Hippocampal formation (tissue), 2 donors: ENCODE data around the gene MTOR.
A peak's percentile ranks its signal among the peaks of the same experiment; 100 is the strongest.

Experiments
- DNase-seq, 2 donors: peaks; one replicate each; lab custom pipeline; 2025; lab: John Stamatoyannopoulos, UW

MTOR gene

DNA sequence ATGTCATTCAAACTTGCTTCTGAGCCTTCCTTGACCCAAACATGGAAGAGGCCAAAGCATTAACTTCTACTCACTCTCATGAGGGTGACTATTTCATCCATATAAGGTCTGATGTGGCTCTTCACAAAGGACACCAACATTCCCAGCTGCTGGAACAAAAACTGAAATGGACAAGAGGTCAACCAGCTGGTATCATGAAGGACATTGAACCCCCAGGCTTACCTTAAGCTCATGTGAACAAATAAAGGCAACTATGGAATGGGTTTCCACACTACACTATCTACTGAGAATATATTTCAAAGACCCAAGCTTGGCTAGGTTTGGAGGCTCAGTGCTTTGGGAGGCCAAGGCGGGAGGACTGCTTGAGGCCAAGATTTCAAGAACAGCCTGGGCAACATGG is 46.3 kb downstream of the MTOR start:
- DNase-seq = no peak

DNA sequence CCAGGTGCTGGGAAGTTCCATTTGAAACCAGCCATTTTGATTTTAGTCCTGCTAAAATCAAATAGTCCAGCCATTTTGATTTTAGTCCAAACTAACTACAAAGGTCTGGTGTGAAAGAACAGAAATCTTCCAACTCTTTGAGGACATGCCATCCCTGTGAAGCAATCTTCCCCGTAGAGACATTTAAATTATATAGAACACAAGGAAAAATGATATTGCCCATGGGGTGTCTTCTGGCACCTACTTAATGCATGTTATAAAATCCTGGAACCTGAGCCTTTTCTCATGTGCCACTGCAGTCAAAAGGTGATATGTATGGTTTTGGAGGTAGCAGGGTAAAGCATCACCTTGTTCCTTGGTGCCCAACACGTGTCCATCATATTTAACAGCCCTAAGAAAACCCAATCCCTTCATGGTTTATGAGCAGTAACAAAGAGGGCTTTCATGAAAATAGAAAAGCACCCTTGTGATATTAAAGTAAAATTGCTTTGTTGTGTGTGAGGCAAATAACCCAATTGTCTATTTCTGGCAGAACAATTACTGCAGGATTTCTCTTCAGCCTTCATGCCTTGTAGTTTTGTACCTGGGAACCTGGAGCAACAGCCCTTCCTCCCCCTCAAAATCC is 46.9 kb downstream of the MTOR start:
- no peak for DNase-seq

DNA sequence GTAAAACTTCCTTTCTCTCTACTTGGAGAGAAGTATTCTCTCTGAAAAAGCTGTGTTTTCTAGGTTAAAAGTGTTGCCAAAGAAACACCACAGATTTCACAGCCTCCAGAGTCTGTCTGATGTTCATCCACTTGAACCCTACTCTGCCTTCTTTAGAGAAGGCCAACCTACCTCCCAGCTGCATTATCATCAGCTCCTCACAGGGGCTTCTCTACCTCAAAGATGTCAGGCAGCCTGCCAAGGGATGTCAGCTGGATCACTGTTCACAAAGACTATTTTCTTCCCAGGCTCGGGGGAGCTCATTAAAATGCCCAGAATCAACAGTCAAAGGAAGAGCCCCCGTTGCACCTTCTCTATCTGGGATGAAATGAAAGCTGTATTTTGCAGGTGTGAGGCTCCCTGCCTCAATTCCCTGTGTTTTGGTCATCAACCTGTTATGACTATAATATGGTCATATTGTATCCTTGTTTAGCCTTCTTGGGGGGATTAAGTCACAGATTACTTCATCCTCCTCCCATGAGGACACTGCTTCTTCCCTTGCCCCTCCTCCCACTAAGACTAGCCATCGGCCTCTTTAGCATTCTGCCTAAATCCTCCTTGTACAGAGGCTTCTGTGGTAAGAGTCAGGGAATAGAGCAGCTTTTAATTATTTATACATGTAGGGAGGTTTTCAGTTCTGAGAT is 47.5 kb downstream of the MTOR start:
- DNase-seq = no peak

DNA sequence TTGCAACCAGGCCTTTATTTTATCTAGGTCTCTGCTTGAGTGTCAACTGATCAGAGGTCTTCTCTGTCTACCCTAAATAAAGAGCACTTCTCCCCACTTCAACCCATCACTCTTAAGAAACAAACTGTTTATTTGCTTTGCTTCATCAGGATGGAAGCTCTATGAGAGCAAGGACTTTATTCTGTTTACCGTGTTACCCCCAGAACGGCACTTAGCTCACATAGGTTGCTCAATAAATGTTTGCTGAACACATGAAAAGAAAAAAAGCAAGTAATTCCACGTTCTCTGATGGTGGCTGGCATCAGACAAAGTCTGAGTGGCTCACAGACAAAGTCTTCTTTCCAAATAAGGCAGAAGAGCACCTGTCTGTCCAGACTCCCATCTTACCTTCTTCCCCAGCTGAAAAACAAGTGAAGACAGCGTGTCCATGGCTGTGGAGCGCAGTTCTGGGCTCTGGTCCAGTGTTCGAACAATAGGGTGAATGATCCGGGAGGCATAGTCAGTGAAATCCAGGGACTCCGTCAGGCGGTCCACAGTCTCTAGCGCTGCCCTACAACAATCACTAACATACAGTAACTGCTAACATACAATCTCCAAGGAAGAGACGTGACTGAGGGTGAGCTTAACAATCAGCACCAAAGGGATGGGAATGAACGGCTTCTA is 50.3 kb downstream of the MTOR start:
- DNase-seq = peak; percentile 58 to 65

DNA sequence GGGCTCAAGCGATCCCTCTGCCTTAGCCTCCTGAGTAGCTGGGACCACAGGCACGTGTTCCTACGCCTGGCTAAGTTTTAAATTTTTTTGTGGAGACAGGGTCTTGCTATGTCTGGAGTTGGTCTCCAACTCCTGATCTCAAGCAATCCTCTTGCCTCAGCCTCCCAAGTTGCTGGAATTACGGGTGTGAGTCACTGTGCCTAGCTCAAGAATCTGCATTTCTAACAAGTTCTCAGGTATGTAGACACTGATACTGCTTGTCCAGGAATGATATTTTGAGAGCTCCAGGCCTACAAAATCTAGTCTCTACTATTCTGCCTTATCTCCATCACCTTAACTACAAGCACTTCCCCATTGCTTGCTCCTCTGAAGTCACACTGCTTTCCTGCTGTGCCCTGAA is 50.9 kb downstream of the MTOR start:
- no peak for DNase-seq

DNA sequence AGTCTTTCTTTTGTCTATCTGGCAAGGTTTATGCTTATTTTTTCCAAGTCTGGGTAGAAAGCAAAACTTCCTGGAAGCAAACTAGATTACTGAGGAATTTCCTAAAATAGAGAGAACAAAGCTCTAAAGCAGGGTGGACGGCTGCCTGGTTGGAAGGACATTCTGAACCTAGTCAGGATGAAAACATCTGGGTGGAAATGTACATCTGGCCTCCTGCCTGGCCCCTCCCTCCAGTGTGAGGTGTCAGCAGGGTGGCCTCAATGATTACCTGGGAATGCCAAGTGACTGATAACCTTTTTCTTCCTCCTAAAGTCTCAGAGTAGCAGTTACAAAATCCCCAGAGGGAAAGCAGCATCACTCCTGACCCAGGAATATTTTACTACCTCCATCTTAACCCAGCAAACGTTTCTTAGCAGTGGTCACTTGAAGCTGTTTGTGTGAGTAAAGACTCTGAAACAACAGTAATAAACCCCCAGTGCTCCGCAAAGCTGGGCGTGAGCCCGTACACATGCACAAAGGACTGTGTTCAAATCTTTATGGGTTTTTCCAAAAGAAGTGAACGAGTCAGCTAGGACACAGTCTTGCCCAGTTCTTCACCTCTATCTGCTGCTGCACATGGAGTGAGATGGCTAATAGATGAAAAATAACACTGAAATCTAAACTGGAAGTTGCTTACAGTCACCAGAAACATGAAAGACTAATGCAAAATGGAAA is 54.3 kb downstream of the MTOR start:
- DNase-seq = no peak

DNA sequence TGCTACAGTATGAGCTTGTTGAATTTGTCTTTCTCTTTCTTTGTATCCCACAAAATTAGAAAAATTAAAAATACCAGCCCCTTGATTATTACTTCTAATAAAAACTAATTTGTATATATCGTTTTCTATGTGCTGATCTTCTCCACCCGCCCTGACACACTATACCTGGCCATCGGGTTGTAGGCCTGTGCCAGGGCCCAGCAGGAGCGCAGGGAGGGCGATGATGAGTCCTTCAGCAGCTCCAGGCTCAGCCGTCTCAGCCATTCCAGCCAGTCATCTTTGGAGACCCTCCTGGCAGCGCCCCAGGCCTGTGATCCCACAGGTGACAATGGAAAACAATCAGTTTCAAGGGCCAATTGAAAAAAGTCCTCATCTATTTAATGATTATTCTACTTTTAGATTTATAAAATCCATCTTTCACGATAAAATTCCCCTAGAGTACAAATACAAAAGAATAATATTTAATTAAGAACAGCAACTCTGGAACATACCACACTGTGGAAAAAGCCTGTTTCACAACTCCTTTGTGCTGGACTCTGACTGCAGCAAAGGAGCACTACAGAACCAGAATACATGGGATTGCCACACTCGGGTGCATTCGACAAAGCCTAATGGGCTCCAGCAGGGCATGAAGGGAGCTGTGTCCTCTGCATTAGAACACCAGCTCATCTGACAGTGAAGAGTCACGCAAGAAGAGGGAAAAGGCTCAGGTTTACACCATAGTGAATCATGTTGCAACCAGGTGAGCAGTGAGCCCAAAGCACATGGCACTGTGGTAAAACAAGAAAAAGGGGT is 57.8 kb downstream of the MTOR start:
- DNase-seq = no peak

DNA sequence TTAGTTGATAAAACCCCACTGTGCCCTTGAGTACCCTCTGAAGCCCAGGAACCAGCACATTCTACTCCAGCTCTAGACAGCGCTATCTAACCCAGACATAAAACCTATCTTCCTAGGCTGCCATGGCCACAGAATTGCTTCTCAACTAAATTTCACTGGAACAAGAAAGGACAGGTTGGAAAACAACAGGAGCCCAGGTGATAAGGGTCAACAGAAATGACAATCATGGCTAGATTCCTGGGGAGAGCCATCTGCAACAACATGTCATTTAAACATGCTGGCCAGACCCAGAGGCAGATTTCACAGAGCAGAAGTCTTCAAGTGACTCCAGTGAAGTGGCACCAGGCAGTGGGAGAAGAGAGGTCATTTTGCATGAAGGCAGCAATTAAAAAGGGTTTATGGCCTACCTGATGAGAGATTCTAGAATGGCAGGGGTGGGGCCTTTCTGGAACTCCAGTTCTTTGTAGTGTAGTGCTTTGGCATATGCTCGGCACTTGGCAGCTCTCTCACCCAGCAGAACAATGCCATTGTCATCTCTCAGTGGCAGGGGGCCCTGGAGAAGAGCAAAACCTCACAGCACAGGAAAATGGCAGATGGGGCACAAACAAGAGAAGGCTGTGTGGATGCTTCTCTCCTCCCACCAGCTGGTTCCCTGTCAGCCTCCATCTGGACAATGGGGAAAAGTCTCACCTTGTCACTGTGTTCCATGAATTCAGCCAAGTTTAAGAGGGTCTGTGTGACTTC is 63.3 kb downstream of the MTOR start:
- peak; percentile 55 to 57 for DNase-seq

DNA sequence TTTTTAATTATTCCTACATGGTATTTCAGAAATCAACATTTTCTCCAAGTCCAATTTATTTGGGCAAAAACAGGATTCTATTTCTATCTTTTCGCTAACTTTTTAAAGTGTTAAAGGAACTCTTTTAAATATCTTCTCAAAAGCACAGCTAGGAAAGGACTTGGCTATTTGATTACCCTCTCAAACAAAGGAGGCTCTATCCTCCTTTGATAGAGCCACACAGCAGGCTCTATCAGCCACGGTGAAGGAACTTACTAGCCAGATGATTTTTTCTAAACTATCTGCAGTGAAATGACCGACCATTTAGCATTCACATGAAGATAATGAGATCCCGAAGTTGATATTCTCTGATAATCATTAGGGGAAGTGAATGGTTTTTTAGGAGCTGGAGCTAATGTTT is 64.1 kb downstream of the MTOR start:
- DNase-seq = no peak

DNA sequence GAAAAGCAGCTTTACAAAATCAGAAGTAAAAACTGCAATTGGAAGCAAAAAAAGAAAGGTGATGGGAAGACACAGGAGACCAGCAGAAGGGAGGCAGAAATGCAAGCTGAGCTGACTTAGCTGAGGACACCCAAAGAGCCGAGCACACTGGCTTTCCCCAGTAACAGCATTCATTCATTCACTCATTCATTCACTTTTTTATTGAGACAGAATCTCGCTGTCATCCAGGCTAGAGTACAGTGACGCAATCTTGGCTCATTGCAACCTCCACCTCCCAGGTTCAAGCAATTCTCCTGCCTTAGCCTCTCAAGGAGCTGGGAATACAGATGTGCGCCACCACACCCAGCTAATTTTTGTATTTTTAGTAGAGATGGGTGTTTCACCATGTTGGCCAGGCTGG is 65.0 kb downstream of the MTOR start:
- DNase-seq = no peak

DNA sequence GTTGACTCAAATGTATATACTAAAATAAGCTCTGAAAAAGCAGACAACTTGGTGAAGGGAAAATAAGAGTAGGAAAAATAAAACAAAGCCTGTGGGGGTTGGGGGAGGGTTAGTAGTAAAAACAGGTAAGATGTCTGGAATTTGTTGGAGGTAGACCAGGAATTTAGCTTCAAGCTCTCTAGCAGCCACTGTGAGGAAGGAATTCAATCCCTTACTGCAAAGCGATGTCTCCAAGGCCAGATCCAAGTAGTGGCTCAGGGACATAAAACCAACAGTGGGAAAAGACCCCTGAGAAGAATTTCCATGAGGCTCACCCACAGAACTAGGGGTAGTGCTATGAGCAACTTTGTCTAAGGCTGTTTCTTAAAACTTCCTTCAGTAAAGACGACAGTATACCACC is 65.4 kb downstream of the MTOR start:
- no peak for DNase-seq

DNA sequence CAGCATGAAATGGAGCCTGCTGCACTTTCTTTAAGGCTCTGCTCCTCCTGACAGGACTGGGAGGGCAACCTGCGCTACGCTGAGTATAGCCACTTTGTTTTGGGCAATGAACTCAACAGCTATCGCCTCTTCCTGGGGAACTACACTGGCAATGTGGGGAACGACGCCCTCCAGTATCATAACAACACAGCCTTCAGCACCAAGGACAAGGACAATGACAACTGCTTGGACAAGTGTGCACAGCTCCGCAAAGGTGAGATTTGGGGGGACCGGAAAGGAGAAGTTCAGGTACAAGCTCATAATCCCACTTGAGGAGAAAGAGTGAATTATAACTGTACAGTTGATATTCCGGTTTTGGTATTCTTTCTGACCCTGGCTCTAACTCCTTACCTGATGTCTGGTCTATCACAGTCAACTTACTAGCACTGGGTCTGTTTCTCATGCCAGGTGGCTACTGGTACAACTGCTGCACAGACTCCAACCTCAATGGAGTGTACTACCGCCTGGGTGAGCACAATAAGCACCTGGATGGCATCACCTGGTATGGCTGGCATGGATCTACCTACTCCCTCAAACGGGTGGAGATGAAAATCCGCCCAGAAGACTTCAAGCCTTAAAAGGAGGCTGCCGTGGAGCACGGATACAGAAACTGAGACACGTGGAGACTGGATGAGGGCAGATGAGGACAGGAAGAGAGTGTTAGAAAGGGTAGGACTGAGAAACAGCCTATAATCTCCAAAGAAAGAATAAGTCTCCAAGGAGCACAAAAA is 67.8 kb downstream of the MTOR start:
- DNase-seq = no peak

DNA sequence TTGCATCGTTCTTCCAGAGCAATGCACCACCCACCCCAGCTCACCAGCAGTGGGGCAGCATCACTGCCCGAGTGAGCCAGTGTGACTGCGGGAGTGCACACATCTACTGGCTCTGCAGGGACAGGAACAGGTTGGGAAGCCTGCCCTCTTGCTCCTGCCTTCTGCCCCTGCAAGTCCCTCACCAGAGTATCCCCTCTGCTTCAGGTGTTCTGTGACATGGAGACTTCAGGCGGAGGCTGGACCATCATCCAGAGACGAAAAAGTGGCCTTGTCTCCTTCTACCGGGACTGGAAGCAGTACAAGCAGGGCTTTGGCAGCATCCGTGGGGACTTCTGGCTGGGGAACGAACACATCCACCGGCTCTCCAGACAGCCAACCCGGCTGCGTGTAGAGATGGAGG is 69.0 kb downstream of the MTOR start:
- no peak for DNase-seq

DNA sequence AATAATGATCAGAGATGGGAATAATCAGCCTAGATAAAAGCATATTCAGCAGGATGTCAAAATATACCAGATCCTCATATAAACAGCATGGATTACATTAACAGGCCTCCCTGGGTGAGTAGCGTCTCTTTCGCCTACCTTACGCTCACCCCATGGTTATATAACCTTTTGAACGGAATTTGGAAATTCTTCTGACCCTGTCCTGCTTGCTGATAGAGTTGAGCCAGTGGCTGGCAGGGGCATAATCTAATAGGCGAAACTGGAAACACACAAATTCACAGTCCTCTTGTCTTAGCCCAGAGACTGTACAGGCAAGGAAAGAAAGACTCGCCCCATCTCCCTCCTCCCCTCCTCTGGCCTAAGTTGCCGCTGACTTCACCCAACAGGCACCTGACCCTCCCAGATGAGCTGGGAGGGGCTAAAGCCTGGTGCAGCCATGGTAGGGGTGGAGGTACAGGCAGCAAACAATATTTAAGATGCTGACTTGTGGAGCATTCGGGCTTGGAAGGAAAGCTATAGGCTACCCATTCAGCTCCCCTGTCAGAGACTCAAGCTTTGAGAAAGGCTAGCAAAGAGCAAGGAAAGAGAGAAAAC is 73.4 kb downstream of the MTOR start, which contains the start of gene ANGPTL7:
Gene ANGPTL7, plus strand, starts transcription at position 498 of the 594 bp plus-strand sequence. CDS start 225 bp downstream, outside the sequence.
- no peak for DNase-seq

DNA sequence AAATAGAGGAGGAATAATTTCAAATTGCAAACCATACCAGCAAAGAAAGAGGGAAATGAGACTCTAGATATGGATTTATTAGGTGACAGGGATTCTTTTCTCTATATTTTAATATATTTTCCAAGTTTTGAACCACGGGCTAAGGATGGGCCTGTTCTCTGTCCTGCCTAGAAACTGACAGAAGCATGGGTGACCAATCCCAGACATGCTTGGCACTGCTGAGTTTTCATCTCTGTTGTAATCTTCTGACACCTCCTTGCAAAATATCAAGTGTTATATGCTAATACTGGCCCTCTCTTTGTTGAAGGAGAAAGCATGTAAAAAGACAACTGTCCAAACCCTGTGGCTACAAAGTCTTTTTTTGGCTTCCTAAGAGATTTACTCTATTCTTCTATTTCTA is 74.0 kb downstream of the MTOR start:
- DNase-seq = no peak

DNA sequence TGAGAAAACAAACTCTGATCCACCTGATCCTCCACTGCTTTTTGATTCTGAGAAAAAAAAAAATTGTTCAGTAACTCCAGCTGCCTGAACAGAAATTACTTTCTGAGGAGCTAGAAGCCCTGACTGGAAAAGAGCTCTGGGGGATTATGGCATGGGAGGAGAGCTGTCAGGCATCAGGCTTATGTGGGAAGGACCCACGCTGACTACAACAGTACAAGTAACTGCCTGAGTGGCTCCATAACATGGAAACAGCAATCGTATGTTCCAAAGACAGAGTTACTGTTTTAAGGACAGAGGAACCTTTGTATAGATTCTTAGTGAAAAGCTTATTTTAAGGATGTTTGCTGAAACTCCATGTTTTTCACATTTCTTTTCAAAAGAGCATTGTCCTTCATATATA is 74.4 kb downstream of the MTOR start:
- DNase-seq = no peak

DNA sequence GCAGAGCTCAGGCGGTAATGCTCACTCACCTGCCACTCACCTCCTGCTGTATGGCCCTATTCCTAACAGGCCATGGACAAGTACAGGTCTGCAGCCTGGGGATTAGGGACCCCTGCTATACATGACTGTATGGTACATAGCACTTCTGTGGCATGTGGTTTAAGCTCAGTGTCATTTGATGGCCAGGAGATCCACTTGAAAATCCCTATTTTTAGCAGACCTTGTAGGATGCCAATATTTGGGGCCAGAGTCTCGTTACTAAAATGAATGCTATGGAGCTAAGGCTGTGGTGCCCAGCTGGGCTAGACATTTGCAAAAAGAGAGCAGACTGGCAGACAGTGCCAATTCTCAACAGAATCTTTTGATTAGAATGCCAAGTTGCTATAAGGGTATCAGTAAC is 74.9 kb downstream of the MTOR start:
- DNase-seq = no peak

DNA sequence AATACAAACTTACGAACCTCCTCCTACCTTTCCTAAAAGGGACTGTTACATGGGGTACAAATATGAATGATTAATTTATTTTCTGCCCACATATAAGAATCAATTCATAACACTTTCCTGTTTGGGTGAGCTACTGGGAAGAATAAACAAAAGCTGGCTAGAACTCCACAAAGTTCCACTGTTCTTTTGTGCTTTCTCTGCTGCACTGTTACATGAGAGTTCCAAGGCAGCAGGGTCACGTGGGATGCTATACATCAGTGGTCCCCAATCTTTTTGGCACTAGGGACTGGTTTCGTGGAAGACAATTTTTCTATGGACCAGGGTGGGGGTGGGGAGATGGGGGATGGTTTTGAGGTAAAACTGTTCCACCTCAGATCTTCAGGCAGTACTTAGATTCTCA is 75.4 kb downstream of the MTOR start:
- DNase-seq = no peak

DNA sequence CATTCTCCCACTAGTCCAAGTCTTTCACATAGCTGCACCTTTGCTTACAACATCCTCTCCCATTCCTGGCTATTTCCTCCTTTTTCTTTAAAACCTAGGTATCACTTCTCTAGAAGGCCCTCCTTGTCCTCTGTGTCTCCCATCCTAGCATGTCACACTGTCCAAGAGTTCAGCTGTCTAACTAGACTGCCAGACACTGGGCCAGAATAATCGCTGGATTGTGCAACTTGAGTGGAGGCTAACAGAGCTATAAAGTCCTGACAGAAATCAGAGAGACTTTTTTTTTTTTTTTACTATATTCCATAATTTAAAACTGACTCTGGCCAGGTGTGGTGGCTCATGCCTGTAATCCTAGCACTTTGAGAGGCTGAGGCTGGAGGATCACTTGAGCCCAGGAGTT is 77.4 kb downstream of the MTOR start:
- no peak for DNase-seq

DNA sequence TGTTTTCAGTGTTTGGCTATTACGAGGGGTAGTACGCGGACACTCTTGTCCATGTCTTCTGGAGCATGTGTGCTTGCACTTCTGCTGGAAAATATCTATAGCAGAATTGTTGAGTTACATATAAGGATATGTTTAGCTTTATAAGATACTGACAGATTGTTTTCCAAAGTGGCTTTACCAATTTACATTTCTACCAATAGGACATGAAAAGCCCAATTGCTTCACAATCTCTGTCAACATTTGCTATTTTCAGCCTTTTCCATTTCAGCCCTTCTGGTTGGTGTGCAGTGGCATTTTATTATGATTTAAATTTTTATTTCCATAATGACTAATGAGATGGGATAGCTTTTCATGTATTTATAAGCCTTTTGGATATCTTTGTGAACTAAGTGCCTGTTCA is 79.5 kb downstream of the MTOR start:
- no peak for DNase-seq
